CD4-positive, alpha-beta T cell treated with Interleukin-1 beta for 1 hour (primary cell): ENCODE data around the gene NLRC3.
"Not testable (repeated sequence)": the region's sequence is repeated elsewhere in the genome, so short reads cannot be mapped to it uniquely, and the experiment has no call there.

Experiments used
- DNase-seq, 2 donors: peaks; one replicate each; pipeline ENCODE4 v3.0.0-alpha.2; 2020 to 2022

Gene NLRC3

DNA sequence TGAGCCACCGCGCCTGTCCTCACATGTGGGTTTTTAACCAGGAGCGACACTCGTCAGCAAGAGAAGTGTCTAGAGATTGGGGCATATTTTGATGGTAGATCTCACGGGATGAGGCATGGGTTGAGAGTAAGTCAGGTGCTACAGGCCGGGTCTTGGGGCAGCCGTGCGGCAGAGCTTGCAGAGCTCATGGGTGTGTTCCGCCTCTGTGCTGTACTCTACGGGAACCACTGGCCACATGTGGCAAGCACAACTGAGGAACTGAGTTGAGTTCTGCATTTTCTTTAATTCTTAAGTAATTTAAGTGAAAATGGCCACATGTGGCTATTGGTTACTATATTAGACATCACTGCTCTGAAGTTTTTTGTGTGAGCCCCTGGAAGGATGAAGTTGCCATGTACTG lies 66.8 kb downstream of the NLRC3 start:
- DNase-seq: no peak

DNA sequence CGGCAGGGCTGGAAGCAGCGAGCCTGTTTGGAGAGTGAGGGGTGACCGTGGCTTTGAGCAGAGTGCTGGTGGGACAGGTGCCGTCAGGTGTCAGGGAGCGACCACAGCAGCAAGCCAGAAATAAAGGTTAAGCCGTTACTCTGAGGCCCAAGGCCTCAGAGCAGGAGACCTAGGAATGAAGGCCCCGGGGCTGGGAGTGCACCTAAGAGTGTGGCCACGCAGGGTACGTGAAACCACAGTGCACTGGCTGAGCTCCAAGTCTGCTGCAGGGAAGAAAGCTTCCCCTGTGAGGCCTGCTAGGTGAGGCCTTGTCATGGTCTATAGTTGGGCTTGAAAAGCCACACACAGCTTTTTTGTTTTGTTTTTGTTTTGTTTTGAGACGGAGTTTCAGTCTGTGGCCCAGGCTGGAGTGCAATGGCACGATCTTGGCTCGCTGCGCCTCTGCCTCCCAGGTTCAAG lies 67.7 kb downstream of the NLRC3 start:
- DNase-seq: peak; percentile 68 to 74

DNA sequence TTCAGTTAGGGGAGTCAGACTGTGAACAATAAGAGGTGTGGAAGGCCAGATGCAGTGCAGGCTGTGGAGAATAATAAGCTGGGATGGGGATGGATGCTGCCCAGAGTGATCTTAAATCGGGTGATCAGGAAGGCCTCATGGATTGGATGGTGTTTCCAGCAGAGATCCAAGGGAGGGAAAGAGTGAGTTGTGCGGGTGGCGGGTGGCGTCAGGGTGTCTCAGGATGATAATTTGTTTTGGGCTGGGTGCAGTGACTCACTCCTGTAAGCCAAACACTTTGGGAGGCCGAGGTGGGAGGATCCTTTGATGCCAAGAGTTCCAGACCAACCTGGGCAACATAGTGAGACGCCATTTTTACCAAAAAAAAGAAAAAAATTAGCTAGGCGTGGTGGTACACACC lies 68.5 kb downstream of the NLRC3 start:
- no peak for DNase-seq

DNA sequence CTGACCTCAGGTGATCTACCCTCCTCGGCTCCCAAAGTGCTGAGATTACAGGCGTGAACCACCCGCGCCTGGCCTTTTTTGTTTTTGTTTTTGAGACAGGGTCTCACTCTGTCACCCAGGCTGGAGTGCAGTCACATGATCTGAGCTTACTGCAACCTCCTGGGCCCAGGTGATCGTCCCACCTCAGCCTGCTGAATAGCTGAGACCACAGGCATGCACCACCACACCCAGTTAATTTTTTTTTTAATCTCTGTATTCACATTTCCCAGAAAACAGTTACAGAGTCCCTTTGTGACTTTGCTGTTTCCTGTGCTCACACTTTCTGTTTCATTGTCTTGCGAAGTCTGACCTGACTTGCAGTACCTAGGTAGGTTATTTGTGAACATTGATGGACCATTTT lies 73.7 kb downstream of the NLRC3 start:
- DNase-seq: peak; percentile 68 to 69

DNA sequence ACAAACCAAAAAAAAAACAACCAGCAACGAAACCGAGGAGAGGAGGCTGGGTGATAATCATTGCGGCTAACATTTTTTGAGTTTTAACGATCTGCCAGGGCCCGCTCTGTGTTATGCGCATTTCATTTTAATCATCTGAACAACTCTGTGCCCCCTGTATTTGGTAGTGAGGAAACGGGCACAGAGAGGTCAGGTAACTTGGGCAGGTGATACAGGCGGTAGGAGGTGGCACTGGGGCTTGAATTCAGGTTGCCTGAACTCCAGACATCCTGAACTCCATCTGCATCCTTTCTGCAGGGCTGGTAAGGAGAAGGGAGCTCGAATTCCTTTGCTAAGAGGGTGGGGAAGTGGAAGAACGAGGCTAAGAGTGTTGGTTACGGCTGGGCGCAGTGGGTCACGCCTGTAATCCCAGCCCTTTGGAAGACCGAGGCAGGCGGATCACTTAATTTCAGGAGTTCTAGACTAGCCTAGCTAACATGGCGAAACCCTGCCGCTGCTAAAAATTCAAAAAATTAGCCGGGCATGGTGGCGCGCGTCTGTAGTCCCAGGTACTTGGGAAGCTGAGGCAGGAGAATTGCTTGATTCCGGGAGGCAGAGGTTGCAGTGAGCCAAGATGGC lies 75.3 kb downstream of the NLRC3 start:
- DNase-seq: no peak

DNA sequence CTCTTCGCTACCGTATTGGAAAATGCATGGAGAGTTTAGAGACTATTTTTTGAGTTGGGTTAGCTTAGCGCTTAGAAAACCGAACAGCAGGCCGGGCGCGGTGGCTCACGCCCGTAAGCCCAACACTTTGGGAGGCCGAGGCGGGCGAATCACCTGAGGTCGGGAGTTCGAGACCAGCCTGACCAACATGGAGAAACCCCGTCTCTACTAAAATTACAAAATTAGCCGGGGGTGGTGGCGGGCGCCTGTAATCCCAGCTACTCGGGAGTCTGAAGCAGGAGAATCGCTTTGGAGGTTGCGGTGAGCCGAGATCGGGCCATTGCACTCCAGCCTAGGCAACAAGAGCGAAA lies 75.8 kb downstream of the NLRC3 start:
- not testable (repeated sequence) for DNase-seq

DNA sequence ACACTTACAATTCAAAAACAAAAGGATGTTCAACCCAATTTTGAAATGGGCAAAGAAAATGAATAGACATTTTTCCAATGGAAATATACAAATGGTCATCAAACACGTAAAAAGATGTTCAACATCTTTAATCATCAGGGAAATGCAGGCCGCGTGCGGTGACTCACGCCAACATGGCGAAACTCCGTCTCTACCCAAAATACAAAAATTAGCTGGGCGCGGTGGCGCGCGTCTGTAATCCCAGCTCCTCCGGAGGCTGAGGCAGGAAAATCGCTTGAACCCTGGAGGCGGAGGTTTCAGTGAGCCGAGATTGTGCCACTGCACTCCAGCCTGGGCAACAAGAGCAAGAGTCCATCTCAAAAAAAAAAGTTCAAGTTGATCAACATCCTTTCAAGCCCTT lies 78.2 kb downstream of the NLRC3 start:
- no peak for DNase-seq

DNA sequence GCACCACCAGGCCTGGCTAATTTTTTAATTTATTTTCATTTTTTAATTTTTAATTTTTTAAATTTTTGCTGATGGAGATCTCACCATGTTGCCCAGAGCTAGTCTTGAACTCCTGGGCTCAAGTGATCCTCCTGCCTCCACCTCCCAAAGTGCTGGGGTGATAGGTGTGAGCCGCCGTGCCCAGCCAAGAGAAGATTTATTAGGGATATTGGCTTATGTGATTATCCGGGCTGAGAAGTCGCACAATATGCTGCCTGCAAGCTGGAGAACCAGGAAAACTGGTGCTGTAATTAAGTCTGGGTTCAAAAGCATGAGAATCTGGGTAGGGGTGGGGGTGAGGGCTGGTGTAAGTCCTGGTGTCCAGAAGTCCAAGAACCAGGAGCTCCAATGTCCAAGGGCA lies 79.4 kb downstream of the NLRC3 start:
- DNase-seq: no peak

DNA sequence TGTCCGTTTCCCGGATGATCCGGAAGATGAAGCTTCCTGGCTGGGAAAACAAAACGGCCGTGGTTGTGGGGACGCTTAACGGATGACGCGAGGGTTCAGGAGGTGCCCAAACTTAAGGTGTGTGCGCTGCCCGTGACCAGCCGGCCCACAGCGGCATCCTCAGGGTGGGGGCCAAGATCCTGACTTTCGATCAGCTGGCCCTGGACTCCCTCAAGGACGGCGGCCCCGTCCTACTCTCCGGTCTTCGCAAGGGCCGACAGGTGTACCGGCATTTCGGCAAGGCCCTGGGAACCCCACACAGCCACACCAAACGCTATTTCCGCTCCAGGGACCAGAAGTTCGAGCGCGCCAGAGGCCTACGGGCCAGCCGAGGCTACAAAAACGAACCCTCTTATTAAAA lies 80.8 kb downstream of the NLRC3 start:
- DNase-seq: no peak

DNA sequence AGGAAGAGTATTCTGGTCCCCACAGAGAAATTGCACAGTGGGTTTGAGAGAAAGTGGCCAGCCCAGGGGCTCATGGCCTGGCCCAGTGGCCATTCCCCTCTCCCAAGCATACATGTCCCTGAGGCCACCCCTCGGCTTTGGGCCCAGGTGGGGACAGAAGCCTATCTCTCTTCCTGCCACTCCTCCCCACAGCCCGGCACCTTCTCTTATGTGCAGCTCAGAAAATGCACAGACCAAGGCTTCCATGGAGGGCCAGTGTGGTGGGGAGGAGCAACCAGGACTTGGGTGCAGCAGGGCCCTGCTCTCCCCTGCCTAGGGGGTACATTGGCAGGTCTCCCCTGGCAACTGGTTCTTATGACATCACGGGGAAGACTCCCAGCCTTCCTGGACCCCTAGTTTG lies 82.0 kb downstream of the NLRC3 start, which contains the start of gene C16orf90:
Gene C16orf90 (minus strand): TSS at position 314 of the 400 bp plus-strand sequence. CDS start 68 bp downstream, at position 246.
- DNase-seq: no peak

DNA sequence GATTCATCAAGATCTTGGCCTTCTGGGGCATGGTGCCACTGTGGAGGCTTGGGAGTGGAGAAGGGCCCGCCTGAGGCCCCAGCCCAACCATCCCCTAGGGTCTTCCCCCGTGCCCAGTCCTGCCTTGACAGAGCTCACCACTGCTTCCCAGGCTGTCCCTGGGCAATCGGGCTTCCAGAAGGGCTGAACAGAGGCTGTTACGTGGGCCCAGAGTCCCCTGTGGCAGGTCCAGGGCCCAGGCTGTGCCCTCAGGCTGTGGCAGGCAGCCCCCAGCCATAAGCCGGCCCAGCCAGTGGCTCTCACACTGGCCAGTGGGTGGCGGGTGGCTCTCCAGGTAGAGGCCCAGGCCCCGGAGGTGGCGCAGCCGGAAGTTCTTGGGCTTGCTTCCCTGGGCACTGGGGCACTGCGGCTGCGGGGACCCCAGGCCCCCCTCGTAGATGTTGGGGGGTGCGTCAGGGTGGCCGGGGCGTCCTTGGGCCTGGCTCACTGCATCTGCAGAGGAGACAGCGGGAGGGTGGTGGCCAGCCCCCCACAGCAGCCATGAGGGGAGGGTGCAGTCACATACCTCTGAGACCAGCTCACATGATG lies 82.7 kb downstream of the NLRC3 start:
- DNase-seq: no peak

DNA sequence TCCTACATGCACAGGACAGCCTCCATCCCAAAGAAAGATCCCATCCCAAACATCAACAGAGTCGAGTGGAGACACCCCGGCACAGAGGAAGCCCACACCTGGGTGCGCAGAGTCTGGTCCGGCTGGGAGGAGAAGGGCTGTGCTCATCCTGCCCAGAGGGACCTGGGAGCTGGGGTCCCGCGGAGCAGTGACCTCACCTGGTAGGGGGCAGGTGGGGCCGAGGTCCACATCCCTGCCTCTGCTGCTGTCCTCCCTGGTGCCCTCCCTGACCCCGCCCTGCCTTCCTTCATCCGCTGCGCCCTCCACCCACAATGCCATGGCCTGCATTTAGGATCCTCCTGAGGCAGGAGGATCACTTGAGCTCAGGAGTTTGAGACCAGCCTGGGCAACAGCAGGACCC lies 84.8 kb downstream of the NLRC3 start:
- DNase-seq: no peak

DNA sequence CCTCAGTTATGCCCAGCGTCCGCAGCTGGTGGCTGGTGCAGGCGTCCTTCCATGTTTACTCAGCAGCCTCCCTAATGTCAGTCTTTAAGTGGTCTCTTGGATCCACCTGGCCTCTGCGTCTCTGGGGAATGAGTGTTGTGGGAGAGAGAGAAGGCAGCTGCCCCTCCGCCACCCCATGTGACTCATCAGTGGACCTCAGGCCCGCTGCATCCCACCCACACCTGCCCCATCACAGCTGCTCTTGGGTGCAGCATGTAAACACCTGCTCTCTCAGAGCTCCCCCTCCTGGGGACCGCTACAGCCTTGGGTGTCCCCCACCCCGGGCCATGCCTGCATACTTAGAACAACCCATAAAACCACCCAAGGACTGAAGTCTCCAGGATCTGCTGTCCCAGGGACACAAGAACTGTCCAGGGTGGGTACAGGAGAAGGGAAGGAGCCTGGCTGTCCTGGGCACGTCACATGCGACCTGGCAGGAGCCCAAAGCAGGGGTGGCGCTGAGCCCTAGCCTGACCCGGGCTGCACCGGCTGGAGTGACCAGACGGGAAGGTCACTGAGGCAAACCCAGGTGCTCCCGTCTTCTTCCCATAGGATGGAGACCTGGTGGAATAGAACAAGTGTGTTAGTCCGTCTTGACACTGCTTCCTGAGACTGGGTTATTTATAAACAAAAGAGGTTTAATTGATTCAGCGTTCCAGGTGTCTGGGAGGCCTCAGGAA lies 86.1 kb downstream of the NLRC3 start:
- DNase-seq: no peak
